Right lobe of liver (tissue), 4 donors: ENCODE measurements around the gene C2orf80.

ENCODE experiments used
- CTCF ChIP-seq, 4 donors: fragments of 200-600 bp in 3 of 4; fragments of 450-650 bp in 1 of 4; IDR thresholded peaks; one replicate each; pipeline versions ENCODE4 v1.5.1 to v1.8.0; 2016 to 2022; ENCODE audit warnings: antibody characterized with exemption in 4 of 4, mild to moderate bottlenecking in 2 of 4
- POLR2A ChIP-seq: fragments of 450-650 bp; IDR thresholded peaks from one replicate; pipeline ENCODE4 v1.6.1; 2017; ENCODE audit warnings: antibody characterized with exemption, mild to moderate bottlenecking
- donor health status: DM: no; HTN: no; CAD: no.
- donor health status: DM: no; HTN: no; CAD: no.
- donor health status: DM: no; HTN: yes; CAD: no.

GRCh38 chr2:208222351-208222750 is 32.5 kb upstream of the C2orf80 start:
- TF ChIP-seq CTCF (IDR thresholded peaks at IDR 0.05) (no peak), POLR2A (no peak)
